Measurements from ENCODE around the gene CYP8B1. TPM values are rescaled to one million over a fixed set of nuclear protein-coding genes. Genes with fewer than 3 reads are reported as not detected.

CYP8B1 gene
- total RNA-seq, 1 donor from 2014 or later: not detected

Other genes starting within 250 kb of the CYP8B1 start
- 21.4 TPM for gene ZBTB47, start 222.2 kb downstream of the CYP8B1 start, total RNA-seq
- 179 TPM for gene KLHL40, start 190.3 kb downstream of the CYP8B1 start, total RNA-seq
- 23.0 TPM for gene HHATL, start 173.1 kb downstream of the CYP8B1 start, total RNA-seq
- not detected for gene CCDC13, start 102.6 kb downstream of the CYP8B1 start, total RNA-seq
- 63.7 TPM for gene HIGD1A, start 71.4 kb downstream of the CYP8B1 start, total RNA-seq
- gene ACKR2, start 66.4 kb downstream of the CYP8B1 start, total RNA-seq: 1.6 TPM
- gene ZNF662, start 30.3 kb upstream of the CYP8B1 start, total RNA-seq: 11.0 TPM
- gene GASK1A, start 103.4 kb upstream of the CYP8B1 start, total RNA-seq: 12.0 TPM
- gene POMGNT2, start 230.2 kb upstream of the CYP8B1 start, total RNA-seq: 13.0 TPM